Prostate gland (tissue), 2 donors: ENCODE data around the gene CERS3. TPM values are rescaled to one million over a fixed set of nuclear protein-coding genes. Genes with fewer than 3 reads are reported as not detected.
A peak's percentile ranks its signal among the peaks of the same experiment; 100 is the strongest.

Experiments used
- DNase-seq: peaks from one replicate; pipeline ENCODE4 v3.0.0-alpha.2; 2019; ENCODE audit warnings: low spot score
- H3K27ac ChIP-seq, 2 donors: fragments of 200-600 bp; sonication (generic); 2 replicates each; pipeline ENCODE4 v1.5.1; 2017 to 2019
- H3K27me3 ChIP-seq: fragments of 200-600 bp; sonication (generic); replicated peaks from 2 replicates; pipeline ENCODE4 v1.5.1; 2019; ENCODE audit not compliant: insufficient read depth
- H3K36me3 ChIP-seq, 2 donors: fragments of 200-600 bp; sonication (generic); 1 replicate in 1 of 2; 2 replicates in 1 of 2; pipeline versions ENCODE4 v1.5.1 to v1.8.1; 2017 to 2019
- H3K4me1 ChIP-seq: fragments of 200-600 bp; sonication (generic); replicated peaks from 2 replicates; pipeline ENCODE4 v1.5.1; 2019
- H3K4me3 ChIP-seq, 2 donors: fragments of 200-600 bp; sonication (generic); 2 replicates each; pipeline ENCODE4 v1.5.1; 2017 to 2019
- H3K9me3 ChIP-seq: fragments of 200-600 bp; sonication (generic); 2 replicates; pipeline ENCODE4 v1.5.1; 2017
- POLR2A ChIP-seq: fragments of 450-650 bp; IDR thresholded peaks from one replicate; pipeline ENCODE4 v1.6.1; 2016; ENCODE audit warnings: antibody characterized with exemption, mild to moderate bottlenecking
- POLR2AphosphoS5 ChIP-seq: sonication (generic); formaldehyde crosslinking; IDR thresholded peaks from one replicate; pipeline ENCODE4 v1.6.1; 2017; ENCODE audit warnings: antibody characterized with exemption
- WGBS: methylation state at CpG from one replicate; pipeline ENCODE4 v1.1.5; 2018; 5-methylcytosine and 5-hydroxymethylcytosine counted together
- intact Hi-C: fragments of 100-400 bp; cut with DNase I; formaldehyde crosslinking; loops from one replicate; pipeline ENCODE4 v1.14.2; 2022
- total RNA-seq, 2 donors: library from RNA; depleted of rRNA; stranded (reverse); fragments of >200 nt; gene quantifications; one replicate each; pipeline ENCODE4 v1.1.0, GENCODE V29; 2016
- TF ChIP-seq, protein P1 (sequence below), 4 experiments: fragments of 200-600 bp in 2 of 4; fragments of 450-650 bp in 2 of 4; sonication (generic) in 2 of 4; IDR thresholded peaks; 1 replicate in 3 of 4; 2 replicates in 1 of 4; pipeline ENCODE4 v1.5.1; 2016 to 2019; ENCODE audit warnings: antibody characterized with exemption in 4 of 4, mild to moderate bottlenecking in 2 of 4, moderate library complexity in 2 of 4

Gene CERS3
- total RNA-seq, 2 donors from 2014 or later = 0.73 to 4.0 TPM

DNA sequence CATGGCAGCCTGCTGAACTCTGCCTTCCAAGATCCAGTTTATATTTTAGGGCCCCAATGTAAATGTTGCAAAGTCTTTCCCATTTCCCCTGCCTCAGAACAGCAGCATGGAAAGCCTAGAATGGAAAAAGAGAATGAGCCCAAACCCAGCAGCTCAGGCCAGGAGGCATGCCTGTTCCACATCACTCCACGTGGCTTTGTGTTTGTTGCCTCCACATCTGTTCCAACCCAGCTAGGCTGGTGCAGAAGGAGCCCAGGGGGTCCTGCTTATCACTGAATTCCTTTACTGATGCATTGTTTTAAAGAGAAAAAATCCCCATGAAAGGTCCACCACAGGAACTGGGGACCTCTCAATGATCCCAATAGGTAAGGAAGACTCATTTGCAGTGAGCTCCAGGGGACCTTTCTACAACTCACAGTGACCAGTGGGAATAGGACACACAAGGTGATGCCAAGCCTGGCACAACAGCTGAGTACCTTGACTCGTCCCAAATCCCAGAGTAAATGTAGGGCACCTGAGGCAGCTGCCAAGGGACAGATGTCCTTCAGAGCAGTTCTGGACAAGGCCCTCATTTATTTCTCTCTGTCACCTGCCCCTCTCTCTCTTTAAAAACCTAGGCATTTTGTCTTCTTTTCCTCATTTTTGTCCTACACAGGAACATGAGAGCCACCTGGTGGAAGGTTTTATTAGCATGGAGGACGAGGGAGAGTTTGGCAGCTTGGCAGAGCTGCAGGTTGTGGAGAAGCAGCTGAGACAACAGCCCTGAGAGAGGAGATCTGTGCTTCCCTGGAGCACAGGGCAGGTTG is 145.2 kb downstream of the CERS3 start:
- TF ChIP-seq POLR2A (no peak), POLR2AphosphoS5 (peak; percentile 25)
- TF ChIP-seq, protein P1, sequence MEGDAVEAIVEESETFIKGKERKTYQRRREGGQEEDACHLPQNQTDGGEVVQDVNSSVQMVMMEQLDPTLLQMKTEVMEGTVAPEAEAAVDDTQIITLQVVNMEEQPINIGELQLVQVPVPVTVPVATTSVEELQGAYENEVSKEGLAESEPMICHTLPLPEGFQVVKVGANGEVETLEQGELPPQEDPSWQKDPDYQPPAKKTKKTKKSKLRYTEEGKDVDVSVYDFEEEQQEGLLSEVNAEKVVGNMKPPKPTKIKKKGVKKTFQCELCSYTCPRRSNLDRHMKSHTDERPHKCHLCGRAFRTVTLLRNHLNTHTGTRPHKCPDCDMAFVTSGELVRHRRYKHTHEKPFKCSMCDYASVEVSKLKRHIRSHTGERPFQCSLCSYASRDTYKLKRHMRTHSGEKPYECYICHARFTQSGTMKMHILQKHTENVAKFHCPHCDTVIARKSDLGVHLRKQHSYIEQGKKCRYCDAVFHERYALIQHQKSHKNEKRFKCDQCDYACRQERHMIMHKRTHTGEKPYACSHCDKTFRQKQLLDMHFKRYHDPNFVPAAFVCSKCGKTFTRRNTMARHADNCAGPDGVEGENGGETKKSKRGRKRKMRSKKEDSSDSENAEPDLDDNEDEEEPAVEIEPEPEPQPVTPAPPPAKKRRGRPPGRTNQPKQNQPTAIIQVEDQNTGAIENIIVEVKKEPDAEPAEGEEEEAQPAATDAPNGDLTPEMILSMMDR (IDR thresholded peaks at IDR 0.05) = peak in 3 of 4 experiments; percentile 44 to 48 (median 48)
- H3K9me3 ChIP-seq = no peaks in the 10 kb centered on the region
- WGBS = 30% methylated on average over 3 of the region's 3 CpGs

GRCh38 chr15:100373942-100374341 is 154.8 kb downstream of the CERS3 start:
- no peaks in the 10 kb centered on the region for H3K36me3 ChIP-seq
- peak overlapping the region; percentile 38 to 50 for H3K4me3 ChIP-seq
- TF ChIP-seq, protein P1 (IDR thresholded peaks at IDR 0.05) = no peak
- TF ChIP-seq POLR2AphosphoS5 (no peak), POLR2A (no peak)
- no peak for DNase-seq
- H3K27me3 ChIP-seq = no peaks in the 10 kb centered on the region
- H3K9me3 ChIP-seq = no peaks in the 10 kb centered on the region
- 23% methylated on average over 8 of the region's 8 CpGs for WGBS
- no peaks in the 10 kb centered on the region for H3K4me1 ChIP-seq
- H3K27ac ChIP-seq = peak overlapping the region; percentile 65 to 84
- intact Hi-C loops = no loop called here

More for the DNA sequence above, 145.2 kb downstream of the CERS3 start:
- no peak overlapping the region for H3K4me3 ChIP-seq
- H3K27ac ChIP-seq = no peak overlapping the region
- no peaks in the 10 kb centered on the region for H3K4me1 ChIP-seq
- H3K36me3 ChIP-seq = no peaks in the 10 kb centered on the region
- intact Hi-C loops = no loop called here
- DNase-seq = peak; percentile 23
- H3K27me3 ChIP-seq = no peaks in the 10 kb centered on the region

- intact Hi-C loops = no loop called here
- Histone ChIP-seq H3K27ac (peak overlapping the region; percentile 65 to 84), H3K36me3 (no peaks in the 10 kb centered on the region), H3K4me3 (peak overlapping the region; percentile 38 to 50), H3K27me3 (no peaks in the 10 kb centered on the region), H3K4me1 (no peaks in the 10 kb centered on the region), H3K9me3 (no peaks in the 10 kb centered on the region)
- no peak for DNase-seq
- TF ChIP-seq POLR2AphosphoS5 (no peak), POLR2A (no peak)
- TF ChIP-seq, protein P1 (IDR thresholded peaks at IDR 0.05) = no peak
- 2% methylated on average over 51 of the region's 82 CpGs for WGBS
Measured at GRCh38 chr15:100373120-100373896, 155.4 kb downstream of the CERS3 start.

DNA sequence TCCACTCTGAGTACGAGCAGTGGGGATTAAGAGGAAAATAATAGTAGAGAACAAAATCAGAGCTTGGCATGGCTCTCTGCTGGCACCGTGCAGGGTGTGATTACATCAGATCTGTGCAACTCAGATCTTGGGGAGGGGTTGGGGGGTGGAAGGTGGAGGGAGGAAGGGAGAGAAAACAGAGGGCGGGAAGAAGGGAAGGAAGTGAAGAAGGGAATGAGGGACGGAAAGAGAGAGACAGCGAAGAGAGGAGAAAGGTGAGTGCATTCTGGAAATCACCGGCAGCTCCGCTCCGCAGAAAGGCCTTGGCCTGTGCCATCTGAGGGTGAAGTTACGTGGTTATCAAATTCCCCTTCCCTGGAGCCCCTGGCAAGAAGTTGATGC is 156.0 kb downstream of the CERS3 start:
- Histone ChIP-seq H3K27ac (peak overlapping the region; percentile 65 to 84), H3K9me3 (no peaks in the 10 kb centered on the region), H3K36me3 (no peaks in the 10 kb centered on the region), H3K4me1 (no peaks in the 10 kb centered on the region), H3K27me3 (no peaks in the 10 kb centered on the region), H3K4me3 (peak overlapping the region; percentile 38 to 50)
- WGBS = 4% methylated on average over 9 of the region's 9 CpGs
- TF ChIP-seq POLR2AphosphoS5 = peak; percentile 47
- no peak for TF ChIP-seq POLR2A
- TF ChIP-seq, protein P1 (IDR thresholded peaks at IDR 0.05) = no peak
- intact Hi-C loops = no loop called here
- peak; percentile 44 for DNase-seq
